HCT116 (cell line): ENCODE data around the gene ANKLE2. TPM values are rescaled to one million over a fixed set of nuclear protein-coding genes. Genes with fewer than 3 reads are reported as not detected.

ENCODE experiments used
- ATAC-seq: fragments of 200-7000 bp; cut with Tn5 transposase; 2 replicates; pipeline ENCODE4 v1.9.1; 2020; ENCODE audit warnings: mild to moderate bottlenecking, moderate library complexity
- BruUV-seq: library from RNA; stranded (reverse); fragments of 400-500 nt; replicated peaks from 2 replicates; lab custom pipeline; 2021; lab: Mats Ljungman, UMichigan
- CTCF ChIA-PET: fragments of 300-600 bp; sonication (Branson Sonifier 250); formaldehyde crosslinking; loops from one replicate; lab custom pipeline; 2021; ENCODE audit warnings: antibody characterized with exemption; lab: Charles Lee
- POLR2A ChIA-PET: fragments of 300-600, 350-600 bp; sonication (Branson Sonifier 250); formaldehyde crosslinking; loops from one replicate; lab custom pipeline; 2021; ENCODE audit warnings: antibody characterized with exemption; lab: Charles Lee
- RAD21 ChIA-PET, 2 experiments: fragments of 300-600 bp; sonication (Branson Sonifier 250); formaldehyde crosslinking; loops; one replicate each; lab custom pipeline; 2023; ENCODE audit warnings: low total read pairs in 2 of 2; ENCODE audit not compliant: uncharacterized antibody in 2 of 2, unreplicated experiment in 2 of 2, low non-redundant PET in 1 of 2; lab: Charles Lee
- DNase-seq: peaks from one replicate; pipeline ENCODE4 v3.0.0-alpha.2; 2010; ENCODE audit warnings: low read depth, low spot score
- H2AFZ ChIP-seq: fragments of 200-600 bp; shearing (Covaris generic), sonication (generic); 2 replicates; pipeline ENCODE4 v1.6.1; 2017; ENCODE audit warnings: low read depth, mixed run types, mixed read lengths, antibody characterized with exemption, low read length; ENCODE audit not compliant: poor library complexity, severe bottlenecking
- H3K27ac ChIP-seq: 2 replicates; pipeline ENCODE4 v1.5.1; 2012; ENCODE audit warnings: low read depth, low read length
- H3K27me3 ChIP-seq: fragments of 200-600 bp; sonication (generic); 2 replicates; pipeline ENCODE4 v1.6.1; 2016; ENCODE audit warnings: mixed run types, low read length, mixed read lengths; ENCODE audit not compliant: insufficient read depth
- H3K36me3 ChIP-seq, 2 experiments: fragments of 200-500 bp in 1 of 2; fragments of 200-600 bp in 1 of 2; sonication (Bioruptor generic) in 1 of 2; sonication (generic) in 1 of 2; 2 replicates each; pipeline versions ENCODE4 v1.5.1 to v1.6.1; 2014 to 2016; ENCODE audit warnings: low read length in 2 of 2, inconsistent platforms in 1 of 2, mixed read lengths in 1 of 2, mixed run types in 1 of 2; ENCODE audit not compliant: insufficient read depth in 2 of 2, control insufficient read depth in 1 of 2
- H3K4me1 ChIP-seq, 2 experiments: fragments of 200-600 bp in 1 of 2; sonication (generic) in 1 of 2; 2 replicates each; pipeline versions ENCODE4 v1.5.1 to v1.6.1; 2012 to 2017; ENCODE audit warnings: low read length in 2 of 2, inconsistent platforms in 1 of 2, mild to moderate bottlenecking in 1 of 2, mixed read lengths in 1 of 2, mixed run types in 1 of 2, moderate library complexity in 1 of 2; ENCODE audit not compliant: insufficient read depth in 2 of 2, control insufficient read depth in 1 of 2
- H3K4me2 ChIP-seq: fragments of 200-600 bp; sonication (generic); 2 replicates; pipeline ENCODE4 v1.6.1; 2017; ENCODE audit warnings: mixed run types, low read length, mixed read lengths
- H3K4me3 ChIP-seq, 2 experiments: fragments of 200-600 bp in 1 of 2; sonication (generic) in 1 of 2; replicated peaks in 1 of 2; 2 replicates each; pipeline ENCODE4 v1.5.1; 2011 to 2016; ENCODE audit warnings: low read length in 2 of 2, control low read depth in 1 of 2, low read depth in 1 of 2, mild to moderate bottlenecking in 1 of 2, mixed read lengths in 1 of 2, mixed run types in 1 of 2
- H3K79me2 ChIP-seq: fragments of 200-600 bp; sonication (generic); 2 replicates; pipeline ENCODE4 v1.6.1; 2017; ENCODE audit warnings: mild to moderate bottlenecking, mixed run types, low read length, moderate library complexity, mixed read lengths; ENCODE audit not compliant: insufficient read depth
- H3K9ac ChIP-seq: fragments of 200-600 bp; sonication (generic); 2 replicates; pipeline ENCODE4 v1.6.1; 2016; ENCODE audit warnings: low read length, mixed read lengths
- H3K9me2 ChIP-seq: fragments of 200-600 bp; sonication (generic), shearing (Covaris generic); 2 replicates; pipeline ENCODE4 v1.6.1; 2017; ENCODE audit warnings: mixed run types, mild to moderate bottlenecking, moderate library complexity; ENCODE audit not compliant: insufficient read depth
- H3K9me3 ChIP-seq, 2 experiments: fragments of 200-500 bp in 1 of 2; fragments of 200-600 bp in 1 of 2; sonication (Bioruptor generic) in 1 of 2; sonication (generic) in 1 of 2; 2 replicates each; pipeline ENCODE4 v1.6.1; 2014 to 2017; ENCODE audit warnings: low read length in 2 of 2, mixed read lengths in 2 of 2, inconsistent platforms in 1 of 2, low read depth in 1 of 2, mild to moderate bottlenecking in 1 of 2, mixed run types in 1 of 2, moderate library complexity in 1 of 2; ENCODE audit not compliant: control insufficient read depth in 1 of 2, insufficient read depth in 1 of 2
- H4K20me1 ChIP-seq: fragments of 200-600 bp; sonication (generic), shearing (Covaris generic); 2 replicates; pipeline ENCODE4 v1.6.1; 2017; ENCODE audit warnings: mixed run types, mild to moderate bottlenecking, moderate library complexity; ENCODE audit not compliant: insufficient read depth
- CBX3 ChIP-seq: IDR thresholded peaks from 2 replicates; pipeline ENCODE4 v1.6.1; 2012; ENCODE audit warnings: low read depth
- EZH2 ChIP-seq: fragments of 200-600 bp; sonication (generic); IDR thresholded peaks from 2 replicates; pipeline ENCODE4 v1.6.1; 2017; ENCODE audit warnings: antibody characterized with exemption, mixed run types
- JUND ChIP-seq: IDR thresholded peaks from 2 replicates; pipeline ENCODE4 v1.6.1; 2012
- POLR2AphosphoS5 ChIP-seq: IDR thresholded peaks from 2 replicates; pipeline ENCODE4 v1.6.1; 2011; ENCODE audit warnings: mild to moderate bottlenecking, low read depth, low read length, moderate library complexity
- RAD21 ChIP-seq: IDR thresholded peaks from 2 replicates; pipeline ENCODE4 v1.6.1; 2012; ENCODE audit warnings: low read depth, mild to moderate bottlenecking
- SIN3A ChIP-seq: IDR thresholded peaks from 2 replicates; pipeline ENCODE4 v1.6.1; 2012; ENCODE audit warnings: low read depth
- SP1 ChIP-seq: IDR thresholded peaks from 2 replicates; pipeline ENCODE4 v1.6.1; 2012; ENCODE audit warnings: low read depth
- TCF7L2 ChIP-seq: IDR thresholded peaks from 2 replicates; pipeline ENCODE4 v1.7.0; 2011; ENCODE audit warnings: borderline replicate concordance, inconsistent platforms; ENCODE audit not compliant: insufficient read depth, insufficient read length; ENCODE audit errors: extremely low read depth
- intact Hi-C: fragments of 100-400 bp; cut with micrococcal nuclease; formaldehyde crosslinking; loops from 2 replicates; pipeline ENCODE4 v1.10.0; 2022
- total RNA-seq: library from RNA; stranded (reverse); gene quantifications from one replicate; pipeline ENCODE4 v1.2.1, GENCODE V29; 2021; ENCODE audit not compliant: unreplicated experiment
- TF ChIP-seq, protein P1 (sequence below), 3 experiments: fragments of 200-600 bp in 1 of 3; sonication (generic) in 1 of 3; IDR thresholded peaks in 2 of 3; conservative IDR thresholded peaks in 1 of 3; 2 replicates each; pipeline ENCODE4 v1.5.1; 2012 to 2017; ENCODE audit warnings: low read depth in 2 of 3, low read length in 2 of 3, antibody characterized with exemption in 1 of 3, borderline replicate concordance in 1 of 3, control low read depth in 1 of 3, mild to moderate bottlenecking in 1 of 3, mixed read lengths in 1 of 3, mixed run types in 1 of 3, moderate library complexity in 1 of 3; ENCODE audit not compliant: insufficient read depth in 1 of 3

Gene ANKLE2
- total RNA-seq, 1 experiment from 2014 or later = 68.8 TPM

DNA sequence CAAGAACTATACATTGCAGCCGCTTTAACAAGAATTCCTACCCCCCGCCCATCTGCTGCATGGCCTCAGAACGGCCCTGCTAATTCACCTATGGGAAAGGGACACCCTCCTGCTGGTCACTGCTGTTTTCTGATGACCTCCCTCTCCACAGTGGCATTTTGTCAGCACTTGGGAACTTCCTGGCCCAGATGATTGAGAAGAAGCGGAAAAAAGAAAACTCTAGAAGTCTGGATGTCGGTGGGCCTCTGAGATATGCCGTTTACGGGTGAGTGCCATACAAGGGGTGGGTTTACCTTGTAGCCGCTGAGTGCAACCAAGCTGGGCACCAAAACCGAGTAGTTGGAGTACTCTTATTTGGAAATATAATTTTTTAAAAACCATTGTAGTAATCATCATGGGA lies 71.5 kb downstream of the ANKLE2 start (continued):
- TF ChIP-seq, protein P1, sequence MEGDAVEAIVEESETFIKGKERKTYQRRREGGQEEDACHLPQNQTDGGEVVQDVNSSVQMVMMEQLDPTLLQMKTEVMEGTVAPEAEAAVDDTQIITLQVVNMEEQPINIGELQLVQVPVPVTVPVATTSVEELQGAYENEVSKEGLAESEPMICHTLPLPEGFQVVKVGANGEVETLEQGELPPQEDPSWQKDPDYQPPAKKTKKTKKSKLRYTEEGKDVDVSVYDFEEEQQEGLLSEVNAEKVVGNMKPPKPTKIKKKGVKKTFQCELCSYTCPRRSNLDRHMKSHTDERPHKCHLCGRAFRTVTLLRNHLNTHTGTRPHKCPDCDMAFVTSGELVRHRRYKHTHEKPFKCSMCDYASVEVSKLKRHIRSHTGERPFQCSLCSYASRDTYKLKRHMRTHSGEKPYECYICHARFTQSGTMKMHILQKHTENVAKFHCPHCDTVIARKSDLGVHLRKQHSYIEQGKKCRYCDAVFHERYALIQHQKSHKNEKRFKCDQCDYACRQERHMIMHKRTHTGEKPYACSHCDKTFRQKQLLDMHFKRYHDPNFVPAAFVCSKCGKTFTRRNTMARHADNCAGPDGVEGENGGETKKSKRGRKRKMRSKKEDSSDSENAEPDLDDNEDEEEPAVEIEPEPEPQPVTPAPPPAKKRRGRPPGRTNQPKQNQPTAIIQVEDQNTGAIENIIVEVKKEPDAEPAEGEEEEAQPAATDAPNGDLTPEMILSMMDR (IDR thresholded peaks at IDR 0.05 in 2 of 3, conservative IDR thresholded peaks at IDR 0.05 in 1 of 3; ENCODE audit: borderline replicate concordance in 1 of 3, insufficient read depth in 1 of 3, low read depth in 2 of 3, low read length in 2 of 3) = no peak

DNA sequence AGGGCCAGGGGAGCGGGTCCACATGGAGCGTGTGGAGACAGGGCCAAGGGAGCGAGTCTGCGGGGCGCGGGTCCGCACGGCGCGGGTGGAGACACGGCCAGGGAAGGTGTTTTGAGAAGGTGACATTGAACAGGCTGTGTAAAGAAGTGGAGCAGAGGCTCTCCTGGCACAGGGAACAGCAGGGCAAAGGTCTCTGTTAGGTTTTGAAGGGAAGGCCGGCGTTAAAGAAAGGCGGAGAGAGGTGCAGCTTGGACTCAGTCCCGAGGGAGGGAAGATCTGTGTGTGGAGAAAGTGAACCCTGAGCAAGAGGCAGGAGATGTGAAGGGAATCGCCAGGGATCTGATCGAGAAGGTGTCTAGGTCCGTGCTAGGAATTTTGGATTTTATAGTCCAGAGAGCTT lies 72.4 kb downstream of the ANKLE2 start:
- Histone ChIP-seq H2AFZ (no peak overlapping the region), H3K79me2 (peaks cover 38% of the 10 kb centered on the region), H3K36me3 (peaks cover 0 to 15% of the 10 kb centered on the region in 2 experiments; a peak in 3 of 4 replicates), H3K9me3 (no peaks in the 10 kb centered on the region), H3K4me1 (peaks cover 8 to 19% of the 10 kb centered on the region in 2 experiments), H3K27me3 (no peaks in the 10 kb centered on the region), H3K9ac (no peak overlapping the region), H3K4me3 (peak overlapping the region in 1 of 2 experiments; percentile 26; a peak in 2 of 4 replicates), H4K20me1 (peaks cover 4% of the 10 kb centered on the region; the same call in 1 of the 2 replicates), H3K9me2 (no peaks in the 10 kb centered on the region), H3K4me2 (peak overlapping the region; percentile 39), H3K27ac (no peak overlapping the region)
- no TSS peak for BruUV-seq
- RAD21 ChIA-PET = no interaction called here
- POLR2A ChIA-PET = no interaction called here
- no peak for ATAC-seq
- DNase-seq = no peak
- CTCF ChIA-PET = no interaction called here
- TF ChIP-seq EZH2 (no peak), TCF7L2 (no peak), POLR2AphosphoS5 (no peak), CBX3 (no peak), SP1 (no peak), JUND (no peak), SIN3A (no peak), RAD21 (no peak)
- TF ChIP-seq, protein P1 (IDR thresholded peaks at IDR 0.05 in 2 of 3, conservative IDR thresholded peaks at IDR 0.05 in 1 of 3; ENCODE audit: borderline replicate concordance in 1 of 3, insufficient read depth in 1 of 3, low read depth in 2 of 3, low read length in 2 of 3) = no peak
- intact Hi-C loops = loop anchor here (5.0 kb wide), 1 partner anchor 233 kb away; no protein-coding TSS in a partner anchor
